Measurements from ENCODE around the gene SCAMP4.
A peak's percentile ranks its signal among the peaks of the same experiment; 100 is the strongest.

Gene SCAMP4

DNA sequence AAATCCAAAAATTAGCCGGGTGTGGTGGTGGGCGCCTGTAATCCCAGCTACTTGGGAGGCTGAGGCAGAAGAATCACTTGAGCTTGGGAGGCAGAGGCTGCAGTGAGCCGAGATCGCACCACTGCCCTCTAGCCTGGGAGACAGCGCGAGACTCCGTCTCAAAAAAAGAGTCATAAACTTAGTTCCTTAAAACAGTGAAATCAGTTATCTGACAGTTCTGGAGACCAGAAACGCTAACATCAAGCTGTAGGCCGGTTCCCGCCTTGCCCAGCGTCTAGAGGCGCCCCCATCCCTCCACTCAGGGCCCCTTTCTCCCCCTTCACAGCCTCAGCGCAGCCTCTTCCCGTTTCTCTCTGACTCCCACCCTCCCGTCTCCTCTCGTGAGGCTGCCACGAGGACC is 11.9 kb downstream of the SCAMP4 start:
- DNase-seq: no peak

DNA sequence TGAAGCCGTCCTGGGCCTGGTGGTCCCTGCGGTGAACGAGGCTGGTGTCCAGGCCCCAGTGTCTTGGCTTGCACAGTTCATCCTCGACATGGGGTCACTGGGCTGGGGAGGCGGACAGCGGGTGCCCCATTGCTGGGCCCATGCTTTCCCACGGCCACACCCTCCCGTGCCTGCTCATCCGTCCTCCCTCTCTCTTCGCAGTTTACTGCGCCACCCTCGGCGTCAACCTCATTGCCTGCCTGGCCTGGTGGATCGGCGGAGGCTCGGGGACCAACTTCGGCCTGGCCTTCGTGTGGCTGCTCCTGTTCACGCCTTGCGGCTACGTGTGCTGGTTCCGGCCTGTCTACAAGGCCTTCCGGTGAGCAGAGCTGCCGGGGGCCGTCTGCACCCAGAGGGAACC is 12.7 kb downstream of the SCAMP4 start:
- DNase-seq: no peak

DNA sequence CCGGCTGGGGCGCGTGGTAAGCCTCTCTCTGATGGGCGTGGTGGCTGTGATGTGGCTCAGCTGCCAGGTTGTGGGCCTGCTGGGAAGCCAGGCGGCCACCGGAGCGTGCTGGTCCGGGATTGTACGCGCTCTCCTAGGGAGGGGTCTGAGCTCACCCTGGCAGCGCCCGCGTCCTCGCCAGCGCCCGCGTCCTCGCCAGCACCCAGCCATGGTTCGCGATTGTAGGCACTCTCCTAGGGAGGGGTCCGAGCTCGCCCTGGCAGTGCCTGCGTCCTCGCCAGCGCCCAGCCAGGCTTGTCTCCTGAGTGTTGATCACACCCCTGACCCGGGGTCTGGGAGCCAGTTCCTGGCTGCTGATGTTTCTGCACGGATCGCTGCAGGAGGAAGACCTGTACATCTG is 13.8 kb downstream of the SCAMP4 start:
- no peak for DNase-seq

DNA sequence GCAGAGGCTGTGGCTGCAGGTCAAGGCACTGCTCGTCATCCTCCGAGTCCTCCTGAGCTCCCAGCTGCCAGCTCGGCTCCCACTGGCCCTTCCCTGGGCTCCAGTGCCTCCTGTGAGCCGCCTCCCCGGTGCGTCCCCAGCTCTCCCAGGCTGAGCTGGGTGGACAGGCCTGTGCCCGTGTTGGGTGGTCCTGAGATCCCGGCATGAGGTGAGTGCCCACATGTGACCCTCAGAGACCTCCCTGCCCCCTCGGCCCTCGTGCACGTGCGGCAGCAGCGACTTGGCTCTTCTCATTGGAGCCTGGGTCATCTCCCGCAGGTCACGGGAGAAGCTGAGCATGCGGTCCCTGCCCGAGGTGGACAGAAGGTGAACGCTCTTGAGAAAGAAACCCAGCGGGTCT is 15.4 kb downstream of the SCAMP4 start:
- DNase-seq: no peak

DNA sequence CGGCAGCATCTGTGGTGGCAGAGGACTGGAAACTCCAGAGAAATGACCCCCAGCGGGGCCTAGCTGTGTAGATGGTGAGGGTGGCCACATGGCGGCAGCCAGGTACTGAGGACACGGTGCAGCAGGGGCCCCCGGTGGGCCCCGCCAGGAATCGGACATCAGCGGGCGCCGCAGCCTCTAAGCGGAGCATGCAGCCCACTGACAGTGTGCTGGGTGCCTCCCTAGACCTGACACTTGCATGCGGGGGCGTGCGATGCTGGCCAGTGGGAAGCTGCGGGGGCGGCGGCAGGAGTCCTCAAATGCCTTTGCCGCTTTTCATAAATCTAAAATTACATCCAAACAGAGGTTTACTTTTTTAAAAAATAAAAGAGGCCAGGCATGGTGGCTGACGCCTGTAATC is 16.1 kb downstream of the SCAMP4 start:
- no peak for DNase-seq

DNA sequence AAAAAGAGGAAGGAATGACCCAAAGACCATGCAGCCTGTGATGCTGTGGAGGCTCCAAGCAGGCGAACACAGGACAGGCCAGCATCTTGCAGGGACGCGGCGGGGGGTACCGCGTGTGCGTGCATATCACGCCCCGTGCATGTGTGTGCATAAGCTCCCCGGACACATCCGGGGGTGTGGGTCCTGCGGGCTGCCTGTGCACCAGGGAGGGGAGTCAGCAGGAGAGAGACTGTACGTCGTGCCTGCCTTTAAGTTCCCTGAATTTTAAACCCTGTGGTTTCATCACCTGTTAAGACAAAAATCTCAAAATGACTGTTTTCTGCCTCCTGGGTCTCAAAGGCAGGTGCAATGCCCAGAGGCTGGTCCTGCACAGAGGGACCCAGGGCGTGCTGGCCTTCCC is 16.6 kb downstream of the SCAMP4 start:
- no peak for DNase-seq

DNA sequence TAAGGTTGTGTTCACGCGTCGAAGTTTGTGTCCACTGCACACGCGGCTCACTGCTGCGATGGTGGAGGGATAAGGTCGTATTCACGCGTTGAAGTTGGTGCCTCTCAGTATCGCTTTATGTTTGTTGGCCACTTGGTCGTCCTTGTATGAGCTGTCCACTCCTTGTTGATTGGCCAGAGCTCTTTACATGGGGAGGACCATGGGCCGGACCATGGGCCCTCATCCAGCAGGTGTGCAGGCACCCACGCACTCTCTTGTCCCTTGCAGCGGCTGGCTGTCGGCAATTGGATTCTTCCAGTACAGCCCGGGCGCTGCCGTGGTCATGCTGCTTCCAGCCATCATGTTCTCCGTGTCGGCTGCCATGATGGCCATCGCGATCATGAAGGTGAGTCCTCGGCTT is 17.6 kb downstream of the SCAMP4 start:
- DNase-seq: no peak

DNA sequence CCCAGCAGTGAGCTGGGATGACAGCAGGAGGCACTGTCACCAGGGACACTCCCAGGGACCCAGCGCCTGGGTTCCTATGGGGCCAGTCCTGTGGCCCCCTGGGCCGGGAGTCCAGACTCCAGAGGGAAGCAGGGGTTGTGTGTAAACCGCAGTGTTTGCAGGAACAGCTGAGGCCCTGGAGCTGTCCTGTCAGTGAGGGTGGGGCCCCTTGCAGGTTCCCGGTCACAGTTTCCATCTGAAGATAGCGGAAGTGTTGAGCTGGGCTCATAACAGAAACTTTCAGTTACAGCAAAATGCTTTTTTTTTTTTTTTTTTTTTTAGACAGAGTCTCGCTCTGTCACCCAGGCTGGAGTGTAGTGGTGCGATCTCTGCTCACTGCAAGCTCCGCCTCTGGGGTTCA is 18.1 kb downstream of the SCAMP4 start:
- no peak for DNase-seq

DNA sequence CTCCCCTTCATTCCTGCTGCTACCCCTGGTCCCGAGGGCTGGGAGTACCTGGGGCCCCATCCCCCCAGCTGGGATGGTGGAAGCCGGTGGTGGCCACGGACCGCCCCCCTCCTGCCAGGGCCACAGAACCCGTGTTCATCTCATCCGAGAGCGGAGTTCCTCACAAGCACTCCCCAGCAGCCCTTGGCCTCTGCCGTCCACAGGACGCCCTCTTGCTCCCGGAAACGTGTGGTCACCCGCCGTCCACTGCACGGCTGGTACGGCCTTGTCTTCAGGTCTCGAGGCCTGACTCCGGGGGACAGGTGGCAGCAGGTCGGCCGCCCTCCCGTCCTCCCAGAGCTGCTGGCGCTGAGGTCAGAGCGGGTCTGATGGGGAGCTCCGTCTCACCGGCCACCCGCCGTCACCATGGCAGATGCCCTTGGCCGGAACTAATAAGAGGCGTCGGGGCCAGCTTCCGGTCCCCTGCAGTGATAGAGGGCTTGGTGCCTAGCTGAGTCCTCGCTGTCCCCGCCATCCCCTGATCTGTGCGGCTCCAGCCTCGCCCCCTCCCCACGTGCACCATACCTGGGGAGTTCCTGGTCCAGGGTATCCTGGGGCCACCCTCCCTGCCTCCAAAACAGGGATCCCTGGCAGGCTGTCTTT is 19.2 kb downstream of the SCAMP4 start:
- no peak for DNase-seq

DNA sequence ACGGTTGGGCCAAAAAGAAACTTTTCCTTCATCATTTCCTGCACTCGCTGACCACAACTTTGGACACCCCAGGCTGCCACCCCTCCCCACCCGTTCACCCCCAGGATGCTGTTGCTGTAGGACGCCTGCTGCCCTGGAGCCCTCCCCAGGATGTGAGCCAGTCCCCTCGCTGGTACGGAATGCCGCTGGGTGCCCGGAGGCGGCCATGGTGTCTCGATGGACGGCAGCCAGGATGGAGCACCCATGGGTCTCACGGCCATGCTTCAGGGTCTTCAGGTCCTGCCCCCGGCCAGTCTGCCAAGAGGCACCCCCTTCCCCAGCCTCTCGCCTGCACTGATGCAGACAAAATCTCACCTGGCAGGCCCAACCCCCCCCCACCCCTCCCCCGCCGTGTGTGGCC is 20.3 kb downstream of the SCAMP4 start:
- no peak for DNase-seq

DNA sequence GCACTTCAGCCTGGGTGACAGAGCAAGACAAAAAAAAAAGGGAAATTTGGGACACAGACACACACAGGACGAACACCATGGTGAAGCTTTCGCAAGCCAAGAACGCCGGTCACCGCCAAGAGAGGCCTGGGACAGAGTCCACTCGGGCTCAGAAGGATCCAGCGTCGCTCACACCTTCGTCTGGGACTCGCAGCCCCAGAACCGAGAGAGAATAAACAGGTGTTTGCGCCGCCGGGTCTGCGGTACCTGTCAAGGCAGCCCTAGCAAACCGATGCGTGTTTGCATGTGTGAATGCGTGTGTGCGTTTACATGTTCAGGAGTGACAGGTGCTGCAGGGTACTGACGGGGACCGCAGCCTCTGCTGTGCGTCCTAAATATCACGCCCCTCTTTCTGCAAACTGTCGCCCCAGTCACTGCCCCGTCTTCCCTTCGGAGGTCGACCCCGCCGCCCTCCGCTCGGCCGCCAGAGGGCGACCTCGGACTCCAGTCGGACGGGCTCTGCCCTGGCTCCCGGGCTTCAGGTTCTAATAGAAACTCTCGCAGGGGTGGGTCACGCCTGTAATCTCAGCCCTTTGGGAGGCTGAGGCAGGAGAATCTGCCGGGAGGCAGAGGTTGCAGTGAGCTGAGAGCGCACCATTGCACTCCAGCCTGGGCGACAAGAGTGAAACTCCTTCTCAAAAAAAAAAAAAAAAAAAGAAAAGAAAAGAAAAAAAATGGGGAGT is 24.0 kb downstream of the SCAMP4 start:
- peak; percentile 70 for DNase-seq

DNA sequence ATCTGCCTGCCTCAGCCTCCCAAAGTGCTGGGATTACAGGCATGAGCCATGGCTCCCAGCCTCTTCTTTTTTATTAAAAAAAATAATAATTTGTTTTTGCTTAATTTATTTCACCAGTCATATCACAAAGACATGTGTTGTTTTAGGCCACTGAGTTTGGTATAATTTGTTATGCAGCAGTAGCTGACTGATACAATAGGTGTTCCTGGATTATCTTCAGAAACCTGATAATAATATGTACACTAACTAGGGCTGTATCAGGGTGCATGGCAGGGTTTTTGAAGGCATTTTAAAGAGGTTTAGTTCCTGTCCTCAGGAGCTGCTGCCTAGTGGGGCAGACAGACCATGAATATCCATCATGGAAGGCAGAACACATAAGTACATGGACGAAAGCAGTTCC is 26.2 kb downstream of the SCAMP4 start:
- no peak for DNase-seq

DNA sequence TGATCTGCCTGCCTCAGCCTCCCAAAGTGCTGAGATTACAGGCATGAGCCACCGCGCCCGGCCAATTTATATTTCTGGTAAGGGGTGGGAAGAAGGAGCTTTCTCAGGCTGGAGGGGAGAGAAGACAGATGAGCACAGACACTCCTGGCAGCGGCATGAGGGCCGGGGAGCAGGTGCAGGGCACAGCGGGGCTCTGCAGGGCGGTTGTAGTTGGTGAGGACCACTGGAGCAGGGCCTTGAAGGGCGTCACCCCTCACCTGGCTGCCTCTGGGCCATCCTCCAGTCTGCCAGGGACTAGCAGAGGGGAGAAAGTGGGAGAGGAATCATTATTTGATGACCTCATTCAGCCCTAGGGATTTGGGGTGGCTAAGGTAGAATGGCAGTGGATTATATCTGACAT is 27.2 kb downstream of the SCAMP4 start:
- no peak for DNase-seq

DNA sequence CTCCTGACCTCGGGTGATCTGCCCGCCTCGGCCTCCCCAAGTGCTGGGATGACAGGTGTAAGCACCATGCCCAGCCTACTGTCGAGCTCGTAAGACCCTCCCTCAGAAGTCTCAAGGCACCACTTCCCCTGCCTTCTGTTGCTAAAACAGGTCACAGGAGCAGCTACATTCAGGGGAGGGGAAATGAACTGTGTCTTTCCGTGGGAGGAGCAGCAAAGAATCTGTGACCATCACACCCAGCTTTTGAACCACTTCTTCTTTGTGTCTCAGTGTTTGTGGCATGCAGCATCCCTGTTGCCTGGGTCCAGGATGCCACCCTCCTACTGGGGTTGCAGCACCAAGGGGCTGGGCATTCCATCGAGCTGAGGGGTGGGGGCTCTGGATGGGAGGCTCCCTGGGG is 28.0 kb downstream of the SCAMP4 start:
- no peak for DNase-seq

DNA sequence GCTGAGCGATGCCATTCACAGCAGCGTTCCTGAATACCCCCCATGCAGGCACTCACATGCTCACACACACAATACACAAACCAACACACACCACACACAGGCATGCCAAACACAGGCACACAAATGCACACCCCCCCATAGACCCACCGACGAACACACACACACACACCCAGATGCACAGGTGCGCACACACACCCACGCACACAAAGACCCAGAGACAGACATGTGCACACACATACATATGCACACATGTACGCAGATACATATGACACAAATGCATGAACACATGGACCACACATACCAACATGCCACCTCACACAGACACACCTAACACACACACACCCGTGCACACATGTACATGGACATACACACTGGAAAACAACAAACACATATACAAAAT is 28.7 kb downstream of the SCAMP4 start:
- no peak for DNase-seq

DNA sequence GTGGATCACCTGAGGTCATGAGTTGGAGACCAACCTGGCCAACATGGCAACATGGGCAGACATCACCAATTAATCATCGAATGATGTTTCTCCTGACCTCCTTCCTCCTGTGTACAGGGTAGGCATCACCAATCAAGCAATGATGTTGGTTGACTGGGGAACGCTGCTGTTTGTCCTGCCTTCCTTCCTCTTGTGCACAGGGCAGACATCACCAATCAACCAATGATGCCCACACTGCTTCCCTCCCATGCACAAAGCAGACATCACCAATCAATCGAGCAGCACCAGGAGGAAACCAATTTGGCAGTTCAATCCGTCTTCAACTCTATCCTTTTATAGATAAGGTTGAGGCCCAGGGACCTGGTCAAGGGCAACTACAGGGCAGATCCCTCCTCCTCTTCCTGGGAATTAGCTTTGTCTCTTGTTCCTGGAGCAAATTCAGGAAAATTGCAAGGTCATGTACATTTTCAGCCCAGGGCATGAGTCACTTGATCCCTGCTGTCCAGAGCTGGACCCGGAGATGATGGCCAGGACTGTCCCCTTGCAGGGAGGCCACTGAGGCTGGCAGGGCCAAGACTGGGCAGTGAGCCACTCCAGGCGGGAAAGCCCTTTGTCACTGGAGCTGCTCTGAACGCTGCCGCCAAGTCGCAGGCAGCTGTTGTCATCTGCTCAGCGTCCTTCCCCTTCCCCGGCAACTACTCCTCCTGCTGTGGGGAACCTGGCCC is 30.4 kb downstream of the SCAMP4 start:
- no peak for DNase-seq

DNA sequence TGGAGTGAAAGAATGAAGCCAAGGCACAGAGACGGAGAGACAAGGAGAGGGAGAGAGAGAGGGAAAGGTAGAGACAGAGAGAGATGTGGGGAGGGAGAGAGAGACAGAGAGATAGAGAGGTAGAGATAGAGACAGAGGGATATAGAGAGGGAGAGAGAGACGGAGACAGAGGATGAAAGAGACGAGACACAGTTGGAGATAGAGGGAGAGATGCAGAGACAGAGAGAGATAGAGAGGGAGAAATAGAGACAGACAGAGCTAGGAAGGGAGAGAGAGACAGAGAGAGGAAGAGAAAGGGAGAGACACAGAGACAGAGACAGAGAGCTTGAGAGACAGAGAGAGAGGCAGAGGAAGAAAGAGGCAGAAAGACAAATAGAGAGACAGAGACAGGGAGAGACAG is 31.2 kb downstream of the SCAMP4 start:
- DNase-seq: no peak

DNA sequence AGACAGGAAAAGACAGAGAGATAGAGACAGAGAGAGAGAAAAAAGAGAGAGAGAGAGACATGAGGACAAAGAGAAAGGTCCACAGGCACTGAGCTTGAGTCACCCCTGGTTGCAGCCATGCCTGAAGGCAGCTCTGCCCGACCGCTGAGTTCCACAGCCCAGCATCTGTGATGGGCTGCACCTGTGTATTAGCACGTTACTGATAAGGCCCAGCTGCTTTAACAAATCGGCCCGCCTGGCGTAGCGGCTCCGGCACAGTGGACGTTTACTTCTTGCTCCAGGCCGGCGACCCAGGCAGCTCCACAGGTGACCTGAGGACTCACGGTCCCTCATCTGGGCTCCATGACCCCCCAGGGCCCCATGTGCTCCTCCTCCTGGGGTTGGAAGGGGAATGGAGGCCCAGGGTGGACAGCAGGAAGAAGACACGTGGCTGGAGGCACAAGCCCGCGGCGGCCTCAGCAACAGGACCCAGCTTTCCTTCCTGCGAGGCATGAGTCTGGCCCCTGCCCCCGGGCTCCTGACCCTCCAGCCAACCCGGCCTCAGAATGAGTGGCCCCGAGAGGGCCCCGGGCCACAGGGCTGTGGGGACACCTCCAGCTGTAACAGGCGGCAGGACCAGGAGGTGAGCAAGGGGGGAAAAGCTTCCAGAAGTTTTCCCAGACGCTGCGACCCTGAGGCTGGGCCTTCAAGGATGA is 31.9 kb downstream of the SCAMP4 start:
- no peak for DNase-seq

DNA sequence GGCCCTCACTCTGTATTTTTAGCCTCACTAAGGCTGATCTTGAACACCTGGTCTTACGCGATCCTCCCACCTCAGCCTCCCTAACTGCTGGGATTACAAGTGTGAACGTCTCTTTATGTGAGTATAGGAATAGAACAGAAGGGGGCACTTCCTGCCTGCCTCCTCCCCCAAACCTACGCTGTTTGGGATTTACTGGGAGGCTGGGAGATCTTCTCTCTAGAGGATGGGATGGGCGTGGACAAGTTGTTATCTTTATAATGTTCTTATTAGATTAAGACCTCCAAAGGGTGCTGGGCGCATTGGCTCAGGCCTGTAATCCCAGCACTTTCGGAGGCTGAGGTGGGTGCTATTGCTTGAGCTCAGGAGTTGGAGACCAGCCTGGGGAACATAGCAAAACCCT is 32.9 kb downstream of the SCAMP4 start:
- DNase-seq: no peak

DNA sequence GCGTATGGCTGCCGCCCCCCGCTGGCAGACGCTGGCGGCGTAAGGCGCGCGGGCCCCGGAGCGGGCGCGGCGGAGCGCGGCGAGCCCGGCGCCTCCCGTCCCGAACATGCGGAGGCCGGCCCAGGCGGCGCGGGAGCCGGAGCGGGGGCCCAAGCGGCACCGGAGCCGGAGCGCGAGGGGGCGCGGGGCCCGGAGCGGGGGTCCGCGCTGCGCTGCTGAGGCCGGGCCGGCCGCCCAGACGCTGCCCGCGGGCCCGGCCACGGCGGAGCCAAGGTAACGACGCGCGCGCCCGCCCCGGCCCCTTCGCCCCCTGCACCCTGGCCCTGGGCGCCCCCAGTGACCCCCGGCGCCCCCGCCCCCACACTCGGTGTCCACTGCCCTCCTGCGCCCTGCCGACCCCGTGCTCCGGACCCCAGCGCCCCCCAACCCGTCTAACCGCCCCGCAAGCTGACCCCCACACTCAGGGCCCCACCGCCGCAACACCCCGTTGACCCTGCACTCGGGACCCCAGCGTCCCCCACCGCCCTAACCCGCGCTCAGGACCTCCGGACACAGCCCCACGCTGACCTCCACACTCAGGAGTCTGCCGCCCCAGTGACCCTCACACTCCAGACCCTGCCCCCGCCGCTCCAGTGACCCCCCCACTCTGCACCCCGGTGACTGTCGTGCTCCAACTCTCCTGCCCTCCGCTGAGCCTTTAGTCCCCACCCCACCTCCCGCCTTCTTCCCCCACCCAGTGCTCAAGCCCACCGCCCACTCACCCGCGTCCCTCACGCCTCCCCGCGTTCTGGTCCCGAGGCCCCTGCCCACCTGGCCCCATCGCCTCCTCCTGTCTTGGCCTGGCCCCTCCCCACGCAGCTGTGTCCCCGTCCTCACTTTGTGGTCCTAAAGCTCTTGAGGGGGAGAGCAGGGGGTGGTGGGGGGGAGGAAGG is 36.2 kb downstream of the SCAMP4 start, which contains the start of gene CSNK1G2:
TSS of gene CSNK1G2 (plus strand) at position 27 of the 932 bp plus-strand sequence. CDS start 28,601 bp downstream, outside the sequence.
- DNase-seq: no peak

DNA sequence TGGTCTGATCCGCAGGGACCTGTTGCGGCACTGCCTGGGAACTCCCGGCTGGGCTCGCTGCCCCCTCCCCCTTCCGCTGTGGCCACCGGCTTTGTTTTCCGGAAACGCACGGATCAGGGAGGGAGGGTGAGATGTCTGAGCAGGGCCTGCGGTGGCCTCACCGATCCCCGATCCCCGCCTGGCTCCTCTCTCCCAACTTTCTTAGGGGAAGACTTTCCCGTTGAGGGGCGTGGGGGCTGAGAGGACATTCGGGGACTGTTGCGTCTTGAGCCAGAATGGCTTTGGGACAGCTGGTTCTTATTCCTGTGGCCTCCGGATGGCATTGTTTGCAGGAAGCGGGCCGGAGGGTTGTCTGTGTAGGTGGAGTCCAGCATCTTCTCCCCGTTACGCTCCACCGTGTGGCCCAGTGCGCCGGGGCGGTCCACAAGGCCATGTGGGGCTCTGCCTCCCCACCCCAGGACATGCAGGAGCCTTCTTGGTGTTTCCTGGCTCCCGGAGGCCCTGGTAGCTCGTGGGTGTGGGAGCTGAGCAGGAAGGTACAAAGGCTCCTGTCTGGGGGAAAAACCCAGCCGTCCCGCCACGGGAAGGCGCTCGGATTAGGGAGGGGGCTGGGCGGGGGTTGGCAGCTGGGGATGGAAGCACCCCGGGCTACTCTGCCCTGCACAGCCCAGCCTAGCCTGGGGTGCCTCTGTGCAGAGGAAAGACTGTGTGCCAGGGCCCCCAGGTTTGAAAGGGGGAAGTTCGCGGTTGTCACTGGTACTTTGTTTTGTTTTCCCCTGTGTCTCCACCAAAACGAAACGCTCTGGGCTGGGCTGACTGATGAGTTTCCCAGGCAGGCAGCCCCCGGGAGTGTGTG is 37.1 kb downstream of the SCAMP4 start:
- peak; percentile 43 for DNase-seq

Measured in NCI-H1105 treated with DMSO at 0.1 percent for 48 hours (cell line).